GM23248 (cell line): Measurements from ENCODE around the gene TNFRSF6B. TPM values are rescaled to one million over a fixed set of nuclear protein-coding genes. Genes with fewer than 3 reads are reported as not detected.
A peak's percentile ranks its signal among the peaks of the same experiment; 100 is the strongest.

Experiments
- DNase-seq: peaks from one replicate; pipeline ENCODE4 v3.0.0-alpha.2; 2015
- H2AFZ ChIP-seq: fragments of 200-600 bp; sonication (generic); 2 replicates; pipeline ENCODE4 v1.6.1; 2016; ENCODE audit warnings: antibody characterized with exemption
- H3F3A ChIP-seq: fragments of 200-600 bp; sonication (generic); 2 replicates; pipeline ENCODE4 v1.6.1; 2016; ENCODE audit warnings: mild to moderate bottlenecking, antibody characterized with exemption, mixed run types; ENCODE audit not compliant: insufficient read depth
- H3K27ac ChIP-seq: fragments of 200-600 bp; sonication (generic); 2 replicates; pipeline ENCODE4 v1.5.1; 2016; ENCODE audit warnings: mild to moderate bottlenecking
- H3K27me3 ChIP-seq: fragments of 200-600 bp; sonication (generic); replicated peaks from 2 replicates; pipeline ENCODE4 v1.6.1; 2016; ENCODE audit warnings: mild to moderate bottlenecking; ENCODE audit not compliant: insufficient read depth
- H3K36me3 ChIP-seq: fragments of 200-600 bp; sonication (generic); 2 replicates; pipeline ENCODE4 v1.6.1; 2016; ENCODE audit warnings: low read depth, mild to moderate bottlenecking
- H3K4me1 ChIP-seq: fragments of 200-600 bp; sonication (generic); 2 replicates; pipeline ENCODE4 v1.6.1; 2016; ENCODE audit warnings: mild to moderate bottlenecking; ENCODE audit not compliant: insufficient read depth
- H3K4me2 ChIP-seq: fragments of 200-600 bp; sonication (generic); one replicate; pipeline ENCODE4 v1.6.1; 2016; ENCODE audit warnings: mild to moderate bottlenecking; ENCODE audit not compliant: unreplicated experiment
- H3K4me3 ChIP-seq: fragments of 200-600 bp; sonication (generic); 2 replicates; pipeline ENCODE4 v1.5.1; 2016; ENCODE audit warnings: mild to moderate bottlenecking
- H3K79me2 ChIP-seq: fragments of 200-600 bp; sonication (generic); 2 replicates; pipeline ENCODE4 v1.6.1; 2016; ENCODE audit warnings: mild to moderate bottlenecking; ENCODE audit not compliant: insufficient read depth
- H3K9ac ChIP-seq: fragments of 200-600 bp; sonication (generic); 2 replicates; pipeline ENCODE4 v1.6.1; 2016; ENCODE audit warnings: mild to moderate bottlenecking
- H3K9me2 ChIP-seq: fragments of 200-600 bp; sonication (generic); 2 replicates; pipeline ENCODE4 v1.6.1; 2016; ENCODE audit warnings: mixed run types, mild to moderate bottlenecking, moderate library complexity; ENCODE audit not compliant: insufficient read depth
- H3K9me3 ChIP-seq: fragments of 200-600 bp; sonication (generic); one replicate; pipeline ENCODE4 v1.6.1; 2017; ENCODE audit warnings: low read depth
- H4K20me1 ChIP-seq: fragments of 200-600 bp; sonication (generic); 2 replicates; pipeline ENCODE4 v1.6.0; 2016; ENCODE audit not compliant: insufficient read depth
- EZH2 ChIP-seq: fragments of 200-600 bp; sonication (generic); IDR thresholded peaks from 2 replicates; pipeline ENCODE4 v1.6.1; 2018; ENCODE audit warnings: antibody characterized with exemption, mild to moderate bottlenecking; ENCODE audit not compliant: insufficient read depth, poor library complexity, severe bottlenecking
- EZH2phosphoT487 ChIP-seq: fragments of 200-600 bp; sonication (generic); IDR thresholded peaks from 2 replicates; pipeline ENCODE4 v1.6.1; 2018; ENCODE audit warnings: antibody characterized with exemption, moderate library complexity, mild to moderate bottlenecking, low read depth; ENCODE audit not compliant: insufficient read depth
- WGBS, 2 experiments: methylation state at CpG; one replicate each; pipeline ENCODE4 v1.1.6; 2015 to 2017; ENCODE audit warnings: low lambda C conversion rate in 2 of 2, low coverage in 1 of 2; ENCODE audit errors: missing lambda C conversion rate in 2 of 2; 5-methylcytosine and 5-hydroxymethylcytosine counted together
- in situ Hi-C: fragments of 300-500 bp; cut with MboI; formaldehyde crosslinking; loops from 2 replicates; pipeline ENCODE4 v1.15.0; 2020
- polyA plus RNA-seq: library from polyadenylated mRNA; unstranded; fragments of >200 nt; fragmentation: Nextera tagmentation; extraction: Ambion mirVana; gene quantifications from 2 replicates; pipeline ENCODE4 v1.2.1, GENCODE V29; 2016
- total RNA-seq: library from RNA; depleted of rRNA; stranded (reverse); fragments of >200 nt; shearing (Covaris generic); gene quantifications from 2 replicates; pipeline ENCODE4 v1.2.3, GENCODE V29; 2014

TNFRSF6B gene
- total and polyA plus RNA-seq, 2 experiments from 2014 or later: 17.4 to 39.9 TPM

DNA sequence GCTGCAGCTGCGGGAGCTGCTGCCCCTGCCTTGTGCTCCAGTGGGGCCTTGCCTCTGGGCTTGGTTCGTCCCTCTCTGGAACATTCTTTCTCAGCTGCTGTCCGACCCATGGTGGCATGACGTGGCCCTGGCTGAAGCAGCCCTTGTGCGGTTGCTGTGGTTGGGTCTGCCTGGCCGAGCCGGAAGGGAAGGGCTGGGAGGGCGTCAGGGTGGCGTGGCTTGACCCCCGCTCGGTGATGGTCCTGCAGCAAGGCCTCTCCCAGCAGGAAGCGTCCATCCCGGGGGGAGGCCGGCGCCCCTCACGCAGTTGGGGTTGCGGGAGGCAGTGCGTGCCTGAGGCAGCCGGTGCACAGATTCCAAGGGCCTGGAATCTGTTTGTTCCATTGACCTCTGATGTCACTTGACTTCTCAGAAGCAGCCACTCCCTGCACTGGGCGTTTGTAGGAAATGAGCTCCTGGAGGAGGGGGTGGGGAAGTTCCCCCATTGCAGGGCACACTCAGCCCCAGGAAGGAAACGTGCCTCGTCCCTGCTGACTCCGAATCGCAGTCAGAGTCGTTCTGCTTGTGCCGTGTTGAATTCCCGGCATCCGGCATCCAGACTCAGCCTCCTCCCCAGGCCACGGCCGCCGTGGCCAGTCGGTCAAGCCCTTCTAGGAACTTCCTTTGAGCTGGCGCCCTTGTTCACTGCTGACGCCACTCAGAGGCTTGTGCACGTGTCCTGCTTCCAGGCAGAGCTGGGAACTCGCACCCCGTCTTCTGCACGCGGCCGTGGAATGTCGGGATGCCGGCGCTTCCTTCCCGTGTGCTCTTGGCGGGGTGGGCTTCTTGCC lies 9.7 kb upstream of the TNFRSF6B start:
- in situ Hi-C loops: no loop called here
- no peaks in the 10 kb centered on the region for H3K27me3 ChIP-seq
- H2AFZ ChIP-seq: peak overlapping the region; percentile 33; the same call in 1 of the 2 replicates
- no peaks in the 10 kb centered on the region for H3K36me3 ChIP-seq
- peak overlapping the region; percentile 44 for H3K4me2 ChIP-seq
- no peaks in the 10 kb centered on the region for H3K9me3 ChIP-seq
- H3K9ac ChIP-seq: peak overlapping the region; percentile 77
- H3K27ac ChIP-seq: peak overlapping the region; percentile 92
- 5 to 8% methylated on average over 31 to 45 of the region's 45 CpGs for WGBS, 2 experiments
- H4K20me1 ChIP-seq: no peaks in the 10 kb centered on the region
- H3K79me2 ChIP-seq: no peaks in the 10 kb centered on the region
- DNase-seq: peak; percentile 94
- H3K4me1 ChIP-seq: peaks cover 34% of the 10 kb centered on the region
- H3K4me3 ChIP-seq: 0 out of 2 replicates have a peak overlapping the region, but pooled peaks have one; percentile 4
- no peaks in the 10 kb centered on the region for H3K9me2 ChIP-seq
- H3F3A ChIP-seq: peaks cover 34% of the 10 kb centered on the region
- no peak for TF ChIP-seq EZH2phosphoT487
- TF ChIP-seq EZH2: no peak

DNA sequence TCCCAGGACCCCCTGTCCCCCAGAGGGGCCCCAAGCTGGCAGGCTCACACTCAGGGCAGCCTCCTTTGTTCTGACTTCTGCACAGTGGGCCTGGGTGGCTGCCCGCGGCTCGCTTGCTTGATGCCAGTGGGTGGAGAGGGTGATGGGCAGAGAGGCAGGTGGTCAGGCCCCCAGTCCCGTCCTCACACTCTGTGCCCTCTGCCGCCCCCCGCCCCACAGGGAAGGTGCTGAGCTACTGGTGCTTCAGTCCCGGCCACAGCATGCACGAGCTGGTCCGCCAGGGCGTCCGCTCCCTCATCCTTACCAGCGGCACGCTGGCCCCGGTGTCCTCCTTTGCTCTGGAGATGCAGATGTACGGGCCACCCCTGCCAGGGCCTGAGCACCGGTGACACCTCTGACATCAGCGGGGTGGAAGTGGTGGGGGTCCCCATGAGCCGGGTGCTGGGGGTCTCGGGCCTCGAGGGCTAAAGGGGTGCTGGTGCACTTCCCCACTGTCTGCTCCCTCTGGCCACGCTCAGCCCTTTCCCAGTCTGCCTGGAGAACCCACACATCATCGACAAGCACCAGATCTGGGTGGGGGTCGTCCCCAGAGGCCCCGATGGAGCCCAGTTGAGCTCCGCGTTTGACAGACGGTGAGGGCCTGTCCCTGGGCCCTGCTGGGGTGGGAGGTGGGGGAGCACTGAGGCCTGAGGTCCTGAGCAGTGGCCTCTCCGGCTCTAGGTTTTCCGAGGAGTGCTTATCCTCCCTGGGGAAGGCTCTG lies 8.9 kb upstream of the TNFRSF6B start:
- no peak for DNase-seq
- Histone ChIP-seq H3K79me2 (no peaks in the 10 kb centered on the region), H3K9me2 (no peaks in the 10 kb centered on the region), H3K9me3 (no peaks in the 10 kb centered on the region), H3K36me3 (no peaks in the 10 kb centered on the region), H3K27me3 (no peaks in the 10 kb centered on the region), H3K4me1 (peaks cover 27% of the 10 kb centered on the region), H3K4me2 (peak overlapping the region; percentile 44), H3K4me3 (no peak overlapping the region), H4K20me1 (no peaks in the 10 kb centered on the region), H2AFZ (no peak overlapping the region), H3F3A (peaks cover 31% of the 10 kb centered on the region), H3K9ac (peak overlapping the region; percentile 77), H3K27ac (peak overlapping the region; percentile 92)
- TF ChIP-seq EZH2phosphoT487 (no peak), EZH2 (no peak)
- in situ Hi-C loops: no loop called here
- WGBS, 2 experiments: 88 to 91% methylated on average over 26 to 29 of the region's 29 CpGs

DNA sequence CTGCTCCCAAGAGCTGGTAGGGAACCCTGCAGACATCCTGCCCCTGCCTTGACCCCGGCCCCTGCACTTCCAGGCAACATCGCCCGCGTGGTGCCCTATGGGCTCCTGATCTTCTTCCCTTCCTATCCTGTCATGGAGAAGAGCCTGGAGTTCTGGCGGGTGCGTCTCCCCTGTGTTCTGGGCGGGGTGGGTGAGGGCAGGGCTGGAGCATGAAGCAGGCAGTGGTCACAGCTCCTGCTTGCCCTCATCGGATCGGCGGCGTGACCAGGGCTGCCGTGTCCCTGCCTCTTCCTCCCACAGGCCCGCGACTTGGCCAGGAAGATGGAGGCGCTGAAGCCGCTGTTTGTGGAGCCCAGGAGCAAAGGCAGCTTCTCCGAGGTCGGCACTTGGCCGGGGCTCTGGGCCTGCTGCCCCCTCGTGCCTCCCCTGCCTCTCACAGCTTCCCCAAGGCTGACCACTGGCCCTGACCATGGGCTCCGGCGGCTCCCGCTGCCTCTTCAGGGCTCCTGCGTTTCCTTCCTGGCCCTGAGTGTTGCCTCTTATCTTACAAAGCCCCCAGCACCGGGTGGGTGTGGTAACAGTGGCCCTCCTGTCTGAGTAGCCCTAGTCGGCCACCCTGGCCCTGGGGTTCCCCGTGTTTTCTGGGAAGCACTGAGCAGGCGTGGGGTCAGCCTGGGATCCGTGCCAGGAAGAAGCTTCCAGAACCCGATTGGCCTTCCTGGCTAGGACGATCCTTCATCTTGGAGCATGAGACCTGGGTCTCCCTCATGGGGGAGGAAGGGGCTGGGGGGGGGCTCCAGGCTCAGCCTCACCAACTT lies 8.0 kb upstream of the TNFRSF6B start:
- Histone ChIP-seq H3K9ac (peak overlapping the region; percentile 77; the same call in 1 of the 2 replicates), H3K27me3 (no peaks in the 10 kb centered on the region), H3K9me3 (no peaks in the 10 kb centered on the region), H3K4me3 (no peak overlapping the region), H3K27ac (peak overlapping the region; percentile 92), H3K36me3 (no peaks in the 10 kb centered on the region), H3K4me2 (no peak overlapping the region), H3K79me2 (no peaks in the 10 kb centered on the region), H3K9me2 (no peaks in the 10 kb centered on the region), H2AFZ (no peak overlapping the region), H3K4me1 (peaks cover 21% of the 10 kb centered on the region), H3F3A (peaks cover 23% of the 10 kb centered on the region), H4K20me1 (no peaks in the 10 kb centered on the region)
- in situ Hi-C loops: no loop called here
- no peak for DNase-seq
- TF ChIP-seq EZH2phosphoT487 (no peak), EZH2 (no peak)
- WGBS, 2 experiments: 91 to 96% methylated on average over 25 to 31 of the region's 31 CpGs
